Upper lobe of left lung (tissue), 6 donors: ENCODE data around the gene DMGDH. TPM values are rescaled to one million over a fixed set of nuclear protein-coding genes. Genes with fewer than 3 reads are reported as not detected.
"Not testable (repeated sequence)": the region's sequence is repeated elsewhere in the genome, so short reads cannot be mapped to it uniquely, and the experiment has no call there.

ENCODE experiments used
- ATAC-seq, 2 donors: fragments of 200-7000 bp; cut with Tn5 transposase; one replicate each; pipeline ENCODE4 v1.9.1; 2022; ENCODE audit warnings: mild to moderate bottlenecking in 2 of 2, moderate library complexity in 2 of 2; ENCODE audit not compliant: low FRiP score in 2 of 2
- DNase-seq, 2 donors: peaks; one replicate each; pipeline ENCODE4 v3.0.0-alpha.2; 2019 to 2020
- H3K27ac ChIP-seq, 4 donors: fragments of 200-600 bp; sonication (generic); one replicate each; pipeline ENCODE4 v1.5.1; 2016 to 2019
- H3K27me3 ChIP-seq, 4 donors: fragments of 200-600 bp; sonication (generic); one replicate each; pipeline ENCODE4 v1.5.1; 2017 to 2019
- H3K36me3 ChIP-seq, 4 donors: fragments of 200-600 bp; sonication (generic); one replicate each; pipeline ENCODE4 v1.5.1; 2016 to 2019
- H3K4me1 ChIP-seq, 4 donors: fragments of 200-600 bp; sonication (generic); one replicate each; pipeline ENCODE4 v1.5.1; 2018 to 2019
- H3K4me3 ChIP-seq, 4 donors: fragments of 200-600 bp; sonication (generic); one replicate each; pipeline ENCODE4 v1.5.1; 2017 to 2019; ENCODE audit warnings: mild to moderate bottlenecking in 2 of 4, moderate library complexity in 1 of 4
- H3K9me3 ChIP-seq, 4 donors: fragments of 200-600 bp; sonication (generic); one replicate each; pipeline ENCODE4 v1.5.1; 2018 to 2019
- EP300 ChIP-seq, 4 donors: sonication (generic); formaldehyde crosslinking; IDR thresholded peaks; one replicate each; pipeline ENCODE4 v1.5.1; 2017; ENCODE audit warnings: antibody characterized with exemption in 4 of 4, control low read depth in 2 of 4
- POLR2A ChIP-seq, 4 donors: fragments of 450-650 bp; IDR thresholded peaks; one replicate each; pipeline ENCODE4 v1.5.1; 2016 to 2017; ENCODE audit warnings: antibody characterized with exemption in 4 of 4, mild to moderate bottlenecking in 2 of 4
- POLR2AphosphoS5 ChIP-seq, 2 donors: sonication (generic); formaldehyde crosslinking; IDR thresholded peaks; one replicate each; pipeline ENCODE4 v1.5.1; 2017; ENCODE audit warnings: antibody characterized with exemption in 2 of 2
- WGBS, 2 donors: methylation state at CpG; one replicate each; pipeline ENCODE4 v1.1.5; 2017 to 2018; 5-methylcytosine and 5-hydroxymethylcytosine counted together
- total RNA-seq, 6 donors: library from RNA; depleted of rRNA in 4 of 6; stranded (reverse); fragments of >200 nt in 4 of 6; gene quantifications; one replicate each; pipeline versions ENCODE4 v1.1.0 to v1.2.1, GENCODE V29; 2016 to 2021
- TF ChIP-seq, protein P1 (sequence below), 6 experiments: fragments of 450-650 bp in 4 of 6; fragments of 200-600 bp in 2 of 6; sonication (generic) in 2 of 6; IDR thresholded peaks; one replicate each; pipeline ENCODE4 v1.5.1; 2016 to 2019; ENCODE audit warnings: antibody characterized with exemption in 6 of 6
- donor health status: DM: no; HTN: no; CAD: no; lungs with moderate emphysema.
- donor health status: DM: no; HTN: yes; CAD: no; lungs with severe emphysema.

DMGDH gene
- total RNA-seq, 6 donors from 2014 or later: 0.46 to 1.3 (median 1.1) TPM

DNA sequence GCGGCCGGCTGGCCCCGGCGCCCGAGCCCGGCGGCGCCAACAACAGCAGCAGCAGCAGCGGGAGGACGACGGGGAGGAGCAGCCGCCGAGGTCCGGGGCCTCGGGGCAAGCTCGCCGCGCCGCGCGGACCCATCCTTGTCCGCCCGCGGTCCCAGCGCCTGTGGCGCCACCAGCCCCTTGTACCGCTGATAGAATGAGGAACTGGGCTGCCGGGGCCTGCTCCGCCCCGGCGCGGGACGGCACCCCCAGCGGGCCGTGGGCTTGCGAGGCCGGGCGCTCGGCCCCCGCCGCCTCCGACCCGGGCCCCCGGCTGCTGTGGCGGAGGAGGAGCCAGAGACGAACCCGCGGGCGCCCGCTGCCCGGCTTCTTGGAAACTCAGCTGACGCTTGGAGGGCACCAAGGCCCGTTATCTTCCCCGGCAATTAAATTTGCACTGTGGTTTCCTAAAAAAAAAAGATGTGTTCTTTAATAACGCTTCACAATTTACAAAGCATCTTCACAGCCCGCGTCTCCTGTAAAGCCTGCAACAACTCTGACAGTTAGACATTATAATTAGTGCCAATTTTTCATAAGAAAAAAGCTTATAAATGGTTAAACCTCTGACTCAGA, 84.3 kb downstream of the DMGDH start, which contains the start of gene ARSB:
Gene ARSB (minus strand): TSS at position 195 of the 609 bp plus-strand sequence. CDS start 62 bp downstream, at position 133.
- H3K4me3 ChIP-seq: peak within 1 kb of the TSS; percentile 63 to 98 (median 83)
- H3K27me3 ChIP-seq: no peaks in the 10 kb centered on the region
- no peaks in the 10 kb centered on the region for H3K36me3 ChIP-seq
- DNase-seq: peak; percentile 64 to 93
- TF ChIP-seq POLR2A (IDR thresholded peaks at IDR 0.05): peak in 2 of 4 donors; percentile 52 to 84
- TF ChIP-seq, protein P1, sequence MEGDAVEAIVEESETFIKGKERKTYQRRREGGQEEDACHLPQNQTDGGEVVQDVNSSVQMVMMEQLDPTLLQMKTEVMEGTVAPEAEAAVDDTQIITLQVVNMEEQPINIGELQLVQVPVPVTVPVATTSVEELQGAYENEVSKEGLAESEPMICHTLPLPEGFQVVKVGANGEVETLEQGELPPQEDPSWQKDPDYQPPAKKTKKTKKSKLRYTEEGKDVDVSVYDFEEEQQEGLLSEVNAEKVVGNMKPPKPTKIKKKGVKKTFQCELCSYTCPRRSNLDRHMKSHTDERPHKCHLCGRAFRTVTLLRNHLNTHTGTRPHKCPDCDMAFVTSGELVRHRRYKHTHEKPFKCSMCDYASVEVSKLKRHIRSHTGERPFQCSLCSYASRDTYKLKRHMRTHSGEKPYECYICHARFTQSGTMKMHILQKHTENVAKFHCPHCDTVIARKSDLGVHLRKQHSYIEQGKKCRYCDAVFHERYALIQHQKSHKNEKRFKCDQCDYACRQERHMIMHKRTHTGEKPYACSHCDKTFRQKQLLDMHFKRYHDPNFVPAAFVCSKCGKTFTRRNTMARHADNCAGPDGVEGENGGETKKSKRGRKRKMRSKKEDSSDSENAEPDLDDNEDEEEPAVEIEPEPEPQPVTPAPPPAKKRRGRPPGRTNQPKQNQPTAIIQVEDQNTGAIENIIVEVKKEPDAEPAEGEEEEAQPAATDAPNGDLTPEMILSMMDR (IDR thresholded peaks at IDR 0.05): no peak
- peak within 1 kb of the TSS; percentile 97 to 99 (median 98) for H3K27ac ChIP-seq
- no peaks in the 10 kb centered on the region for H3K9me3 ChIP-seq
- peak; percentile 49 to 84 for ATAC-seq
- H3K4me1 ChIP-seq: peaks cover 15 to 26% (median 23%) of the 10 kb centered on the region in 4 donors
- WGBS, 2 donors: 0% methylated on average over 6 of the region's 57 CpGs

DNA sequence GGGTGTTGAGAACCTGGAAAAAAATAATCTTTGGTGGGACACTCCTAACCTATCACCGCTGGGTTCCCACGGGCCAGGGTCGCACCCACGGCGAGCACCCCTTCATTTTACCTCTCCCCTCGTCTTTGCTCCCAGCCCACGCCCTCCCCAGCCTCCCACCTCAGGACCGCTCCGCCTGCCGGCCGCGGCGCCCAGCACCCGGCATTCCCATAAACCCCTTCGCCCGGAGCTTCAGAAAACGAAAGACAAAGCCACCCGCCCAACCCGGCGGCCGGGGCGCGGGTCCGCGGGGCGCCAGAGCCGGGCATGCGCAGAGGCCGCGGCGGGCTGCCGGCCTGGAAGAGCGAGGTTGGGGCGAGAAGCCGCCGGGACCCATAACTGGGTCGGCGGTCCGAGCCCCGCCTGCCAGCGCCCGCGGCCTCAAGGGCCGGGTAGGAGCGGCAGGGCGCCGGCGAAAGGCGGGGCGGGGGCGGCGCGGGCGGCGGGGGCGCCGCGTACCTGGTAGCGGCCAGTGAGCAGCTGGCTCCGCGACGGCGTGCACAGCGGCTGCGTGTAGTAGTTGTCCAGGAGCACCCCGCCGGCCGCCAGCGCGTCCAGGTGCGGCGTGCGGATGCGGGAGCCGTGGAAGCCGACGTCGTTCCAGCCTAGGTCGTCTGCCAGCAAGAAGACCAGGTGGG, 84.9 kb downstream of the DMGDH start:
- peak; percentile 90 to 93 for ATAC-seq
- H3K27ac ChIP-seq: peak overlapping the region; percentile 97 to 99 (median 98)
- H3K27me3 ChIP-seq: no peaks in the 10 kb centered on the region
- peak; percentile 90 to 97 for DNase-seq
- H3K4me3 ChIP-seq: peak overlapping the region; percentile 63 to 98 (median 83)
- TF ChIP-seq EP300 (IDR thresholded peaks at IDR 0.05): no peak
- TF ChIP-seq, protein P1 (IDR thresholded peaks at IDR 0.05): peak; percentile 34 to 66 (median 53)
- TF ChIP-seq POLR2A (IDR thresholded peaks at IDR 0.05): peak in 2 of 4 donors; percentile 9 to 73
- TF ChIP-seq POLR2AphosphoS5 (IDR thresholded peaks at IDR 0.05): peak in 1 of 2 donors; percentile 58
- WGBS, 2 donors: 0% methylated on average over 6 to 23 of the region's 79 CpGs
- peaks cover 15 to 26% (median 23%) of the 10 kb centered on the region in 4 donors for H3K4me1 ChIP-seq
- no peaks in the 10 kb centered on the region for H3K36me3 ChIP-seq
- no peaks in the 10 kb centered on the region for H3K9me3 ChIP-seq

- 20 to 25% methylated on average over 17 of the region's 17 CpGs for WGBS, 2 donors
- no peak for DNase-seq
Observed at GRCh38 chr5:78983601-78984438, 85.7 kb downstream of the DMGDH start.

GRCh38 chr5:78983194-78983593, 86.3 kb downstream of the DMGDH start:
- not testable (repeated sequence) for ATAC-seq, DNase-seq, H3K36me3 ChIP-seq, H3K4me3 ChIP-seq, H3K27me3 ChIP-seq, H3K9me3 ChIP-seq
- Histone ChIP-seq H3K27ac (peak overlapping the region in 1 of 4 donors; percentile 98), H3K4me1 (peaks cover 15 to 26% (median 23%) of the 10 kb centered on the region in 4 donors)
- 89 to 90% methylated on average over 9 of the region's 9 CpGs for WGBS, 2 donors

More at GRCh38 chr5:78983601-78984438, 85.7 kb downstream of the DMGDH start:
- H3K27me3 ChIP-seq: no peaks in the 10 kb centered on the region
- ATAC-seq: no peak
- TF ChIP-seq POLR2A (IDR thresholded peaks at IDR 0.05) (no peak), EP300 (IDR thresholded peaks at IDR 0.05) (no peak), POLR2AphosphoS5 (IDR thresholded peaks at IDR 0.05) (no peak)
- TF ChIP-seq, protein P1 (IDR thresholded peaks at IDR 0.05): no peak
- no peaks in the 10 kb centered on the region for H3K36me3 ChIP-seq
- H3K4me3 ChIP-seq: peak overlapping the region; percentile 63 to 98 (median 83)
- H3K4me1 ChIP-seq: peaks cover 15 to 26% (median 23%) of the 10 kb centered on the region in 4 donors
- H3K27ac ChIP-seq: peak overlapping the region; percentile 97 to 99 (median 98)
- H3K9me3 ChIP-seq: no peaks in the 10 kb centered on the region

DNA sequence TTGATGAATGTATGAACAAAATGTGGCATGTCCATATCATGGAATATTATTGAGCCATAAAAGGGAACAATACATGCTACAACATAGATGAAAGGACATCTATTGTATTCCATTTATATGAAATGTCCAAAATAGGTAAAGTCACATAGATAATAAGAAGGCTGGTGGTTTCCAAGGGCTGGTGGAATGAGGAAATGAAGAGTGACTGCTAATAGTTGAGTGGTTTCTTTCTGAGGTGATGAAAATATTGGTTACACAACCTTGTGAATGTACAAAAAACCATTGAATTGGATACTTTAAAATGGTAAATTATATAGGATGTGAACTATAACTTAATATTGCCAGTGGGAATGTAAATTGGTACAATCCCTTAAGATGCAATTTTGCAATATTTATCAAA, 89.6 kb downstream of the DMGDH start:
- Histone ChIP-seq H3K4me1 (peaks cover 7 to 21% (median 15%) of the 10 kb centered on the region in 4 donors), H3K36me3 (no peaks in the 10 kb centered on the region), H3K9me3 (no peaks in the 10 kb centered on the region), H3K27me3 (no peaks in the 10 kb centered on the region), H3K27ac (no peak overlapping the region), H3K4me3 (no peak overlapping the region)
- TF ChIP-seq EP300 (IDR thresholded peaks at IDR 0.05) (no peak), POLR2AphosphoS5 (IDR thresholded peaks at IDR 0.05) (no peak), POLR2A (IDR thresholded peaks at IDR 0.05) (no peak)
- TF ChIP-seq, protein P1 (IDR thresholded peaks at IDR 0.05): no peak
- DNase-seq (no peak), ATAC-seq (no peak)
